ENCODE measurements around the gene NUMB.
"Not testable (repeated sequence)": the region's sequence is repeated elsewhere in the genome, so short reads cannot be mapped to it uniquely, and the experiment has no call there.

Gene NUMB

DNA sequence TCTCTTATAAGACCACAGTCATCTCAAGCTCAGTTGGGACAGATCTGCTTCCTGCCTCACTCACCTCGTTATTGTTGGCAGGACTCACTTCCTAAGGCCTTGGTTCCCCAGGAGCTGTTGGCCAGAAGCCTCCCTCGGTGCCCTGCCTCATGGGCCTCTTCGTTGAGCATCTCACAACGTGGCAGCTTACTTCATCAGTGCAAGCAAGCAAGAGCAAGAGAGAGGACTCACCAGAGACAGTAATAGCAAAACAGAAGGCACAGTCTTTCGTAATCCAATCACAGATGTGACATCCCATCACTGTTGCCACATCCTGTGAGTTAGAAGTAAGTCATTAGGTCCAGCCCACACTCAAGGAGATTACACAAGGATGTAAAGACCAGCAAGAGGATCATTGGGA lies 5.1 kb upstream of the NUMB start:
- peak; percentile 71 for DNase-seq

DNA sequence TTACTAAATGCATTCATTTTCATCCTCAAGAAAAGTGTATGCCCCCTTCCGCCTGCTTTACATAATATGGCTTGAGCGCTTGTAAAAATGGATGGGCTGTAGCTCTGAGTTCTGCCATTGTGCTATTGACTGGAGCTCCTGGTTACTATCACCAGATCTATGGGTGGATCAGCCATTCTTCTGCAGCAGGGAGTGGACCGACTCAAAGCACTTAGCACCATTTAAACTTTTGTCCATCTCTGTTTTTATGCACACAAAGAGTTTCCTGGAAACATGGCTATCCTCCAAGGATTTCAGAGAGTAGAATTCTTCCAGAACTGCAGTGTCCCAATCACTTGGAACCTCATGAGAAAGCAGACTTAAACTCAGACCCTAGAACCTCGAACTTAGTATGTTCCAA lies 4.5 kb upstream of the NUMB start:
- no peak for DNase-seq

DNA sequence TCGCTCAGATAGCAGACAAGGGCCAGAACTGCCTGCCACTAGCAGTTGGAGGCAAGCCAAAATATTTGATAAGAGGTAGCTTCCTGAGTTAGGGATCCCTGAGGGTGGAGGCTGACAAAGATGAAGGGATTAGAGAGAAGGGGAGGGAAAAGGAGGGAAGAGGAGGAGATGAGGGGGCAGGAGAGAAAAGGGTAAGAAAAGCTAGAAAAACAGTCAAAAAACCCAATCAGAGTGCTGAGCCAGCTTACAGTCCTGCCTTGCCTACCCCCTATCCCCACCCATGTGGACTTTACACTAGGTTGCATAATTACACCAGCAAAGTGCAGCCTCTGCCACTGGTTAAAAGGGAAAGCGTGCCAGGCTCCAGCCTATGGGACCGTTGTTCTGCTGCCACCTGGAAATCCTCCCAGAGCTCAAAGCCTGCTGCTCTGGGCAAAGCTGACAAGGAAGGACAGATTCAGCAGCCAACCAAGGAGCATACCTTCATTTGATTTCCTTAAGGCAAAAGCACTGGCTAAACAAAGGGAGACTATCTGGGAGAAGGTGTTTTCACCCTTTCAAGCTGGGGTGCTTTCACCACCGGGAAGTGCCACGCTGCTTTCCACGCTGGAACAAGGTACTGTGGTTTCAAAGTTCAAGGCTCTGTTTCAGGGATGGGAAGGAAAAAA lies 3.8 kb upstream of the NUMB start:
- no peak for DNase-seq

DNA sequence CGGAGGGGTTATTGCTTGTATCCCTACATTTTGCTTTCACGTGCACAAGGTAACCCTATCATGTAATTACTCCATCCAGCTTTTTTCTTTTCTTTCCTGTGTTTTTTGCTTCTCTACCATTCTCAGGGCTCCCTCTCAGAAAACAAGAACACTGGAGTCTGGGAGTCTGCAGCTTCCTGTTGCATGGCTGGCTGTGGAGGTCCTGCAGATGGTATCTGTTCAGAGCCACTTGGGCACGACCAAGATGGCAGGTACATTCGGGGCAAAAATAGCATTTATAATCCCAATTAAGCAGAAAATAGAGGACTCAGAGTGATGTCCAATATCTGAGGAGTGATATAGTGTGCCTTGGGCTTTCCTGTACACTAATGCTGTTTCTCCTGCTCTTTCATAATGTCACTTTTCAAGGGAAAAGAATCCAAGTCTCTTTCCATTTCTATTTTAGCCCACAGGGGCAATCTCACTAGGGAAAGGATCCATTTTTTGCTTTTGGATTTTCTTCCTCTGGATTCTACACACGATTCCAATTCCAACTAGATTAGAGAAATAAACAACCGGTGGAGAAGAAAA lies 3.2 kb upstream of the NUMB start:
- no peak for DNase-seq

DNA sequence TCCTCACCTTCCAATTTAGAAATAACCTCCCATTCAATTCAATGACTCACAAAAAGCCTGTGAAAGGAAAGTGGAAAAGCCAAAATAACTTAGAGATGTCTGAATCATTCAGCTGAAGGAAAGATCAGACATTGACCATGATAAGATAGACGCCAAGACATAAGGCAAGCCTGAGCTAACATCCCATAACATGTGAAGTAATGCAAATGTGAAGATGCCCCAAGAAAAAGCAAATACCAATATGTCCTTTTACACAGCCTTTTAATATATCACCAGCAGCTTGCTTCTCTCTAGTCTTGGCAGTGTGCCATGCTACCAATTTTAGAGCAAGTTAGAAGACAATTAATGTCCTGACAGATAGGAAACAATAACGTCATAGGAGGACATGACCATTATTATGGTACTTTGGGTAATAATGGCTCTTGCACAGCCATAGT lies 2.4 kb upstream of the NUMB start:
- no peak for DNase-seq

DNA sequence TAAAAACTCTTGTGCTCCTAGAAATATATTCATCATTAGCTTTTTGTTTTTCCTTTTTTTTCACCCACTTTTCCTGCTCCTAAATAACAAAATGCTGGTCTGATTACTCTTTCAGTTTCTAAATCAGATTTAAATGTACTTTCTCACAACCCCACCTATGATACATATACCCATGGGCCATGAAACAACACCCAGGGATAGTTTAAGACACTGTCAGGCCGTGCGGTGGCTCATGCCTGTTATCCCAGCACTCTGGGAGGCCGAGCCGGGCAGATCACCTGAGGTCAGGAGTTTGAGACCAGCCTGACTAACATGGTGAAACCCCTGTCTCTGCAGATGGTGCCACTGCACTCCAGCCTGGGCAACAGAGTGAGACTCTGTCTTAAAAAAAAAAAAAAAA lies 1.6 kb upstream of the NUMB start:
- no peak for DNase-seq

DNA sequence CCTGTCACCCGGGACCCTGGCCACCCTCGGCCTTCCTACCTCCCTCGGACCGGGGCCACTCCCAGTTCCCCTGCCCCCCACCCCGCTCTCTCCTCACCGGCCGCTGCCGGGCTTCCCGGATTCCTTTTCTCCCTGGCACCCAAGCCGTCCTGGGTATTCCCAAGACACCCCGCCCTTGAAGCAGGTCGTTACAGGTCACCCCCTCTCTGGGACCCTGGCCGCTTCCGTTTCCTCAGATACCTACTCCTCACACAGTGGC lies 493 bp downstream of the NUMB start:
- no peak for DNase-seq

DNA sequence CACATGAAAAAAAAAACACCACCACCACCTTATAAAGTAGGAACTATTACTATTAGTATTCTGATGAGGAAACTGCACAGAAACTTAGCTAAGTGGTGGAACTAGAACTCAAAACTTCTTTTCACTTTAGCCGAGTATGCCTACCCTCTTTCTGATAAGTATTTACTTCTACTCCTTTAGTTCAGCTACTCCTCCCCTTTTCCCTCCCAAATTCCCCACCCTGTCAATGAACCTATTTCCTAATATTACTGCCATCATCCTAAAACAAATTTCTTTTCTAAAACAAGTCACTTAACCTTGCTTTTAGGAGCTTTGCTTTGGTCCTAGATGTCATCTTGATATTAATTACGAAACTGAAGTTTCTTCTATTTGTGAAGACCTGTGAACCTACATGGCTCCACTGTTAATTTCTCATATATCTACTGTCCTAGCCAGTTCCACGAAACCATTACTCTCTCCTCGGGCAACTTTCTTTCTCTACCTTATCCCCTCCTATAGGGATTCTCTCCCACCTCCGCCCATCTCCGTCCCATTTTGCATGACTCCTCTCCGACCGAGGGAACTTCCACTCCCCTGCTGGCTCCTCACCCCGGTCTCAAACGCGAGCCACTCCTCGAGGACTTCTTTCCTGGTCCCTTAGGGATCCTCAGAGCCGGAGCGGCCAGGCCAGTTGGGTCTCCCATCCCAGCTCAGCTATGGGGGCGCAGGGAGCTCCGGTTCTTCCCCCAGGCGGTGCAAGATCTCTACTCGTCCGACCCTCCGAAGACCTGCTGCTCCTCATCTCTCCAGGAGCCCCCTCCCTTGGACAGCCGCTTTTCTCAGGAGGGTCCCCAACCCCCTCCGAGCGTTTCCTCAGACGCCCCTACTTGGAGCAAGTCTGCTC lies 1.1 kb downstream of the NUMB start:
- DNase-seq: peak; percentile 43

DNA sequence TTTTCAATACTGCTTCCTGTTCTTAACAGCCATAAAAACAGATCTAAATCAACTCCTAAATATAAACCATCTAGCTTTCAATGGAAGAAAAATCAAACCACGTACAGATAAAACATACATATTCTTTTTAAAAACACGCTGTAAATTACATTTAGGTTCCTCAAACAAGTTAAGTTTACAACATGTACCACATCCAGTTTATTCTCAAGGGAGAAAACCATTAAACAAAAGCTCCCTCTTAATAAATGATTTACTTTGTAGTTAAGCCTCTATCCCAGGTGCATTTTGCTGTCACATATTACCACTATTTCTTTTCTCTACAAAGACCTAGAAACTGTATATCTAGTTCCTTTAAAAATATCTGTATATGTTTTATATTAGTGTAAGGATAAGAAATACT lies 3.1 kb downstream of the NUMB start:
- DNase-seq: no peak

DNA sequence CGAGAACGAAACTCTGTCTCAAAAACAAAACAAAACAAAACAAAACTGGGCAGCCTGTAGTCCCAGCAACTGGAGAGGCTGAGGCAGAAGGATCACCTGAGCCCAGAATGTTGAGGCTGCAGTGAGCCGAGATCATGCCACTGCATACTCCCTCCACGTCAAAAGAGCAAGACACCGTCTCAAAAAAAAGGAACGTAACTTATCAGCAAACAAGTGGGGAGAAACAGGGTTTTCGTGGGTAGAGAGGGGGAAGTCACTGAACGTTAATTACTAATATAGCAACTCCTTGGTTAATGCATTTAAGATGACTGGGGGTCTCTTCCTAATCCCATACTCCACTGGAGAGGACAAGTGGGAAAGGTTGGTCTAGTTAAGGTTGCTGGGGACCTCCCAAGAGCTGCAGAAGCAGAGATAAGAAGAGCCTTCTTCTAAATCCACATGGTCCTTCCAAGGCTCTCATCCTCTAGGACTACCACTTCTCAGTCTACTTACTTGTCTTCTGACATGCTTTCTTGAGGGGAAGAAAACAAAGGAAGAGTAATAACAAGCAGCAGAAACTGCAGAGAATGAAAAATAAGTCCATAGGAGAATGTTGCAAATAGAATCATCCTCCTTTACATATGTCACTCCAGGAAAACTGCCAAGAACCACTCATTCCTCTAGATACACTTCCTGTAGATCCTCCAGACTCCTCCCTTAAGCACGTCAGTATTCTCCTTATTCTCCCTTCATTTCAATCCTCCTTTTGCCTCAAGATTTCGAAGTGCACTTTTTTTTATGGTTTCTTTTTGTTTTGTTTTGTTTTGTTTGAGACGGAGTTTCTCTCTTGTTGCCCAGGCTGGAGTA lies 5.8 kb downstream of the NUMB start:
- DNase-seq: no peak

DNA sequence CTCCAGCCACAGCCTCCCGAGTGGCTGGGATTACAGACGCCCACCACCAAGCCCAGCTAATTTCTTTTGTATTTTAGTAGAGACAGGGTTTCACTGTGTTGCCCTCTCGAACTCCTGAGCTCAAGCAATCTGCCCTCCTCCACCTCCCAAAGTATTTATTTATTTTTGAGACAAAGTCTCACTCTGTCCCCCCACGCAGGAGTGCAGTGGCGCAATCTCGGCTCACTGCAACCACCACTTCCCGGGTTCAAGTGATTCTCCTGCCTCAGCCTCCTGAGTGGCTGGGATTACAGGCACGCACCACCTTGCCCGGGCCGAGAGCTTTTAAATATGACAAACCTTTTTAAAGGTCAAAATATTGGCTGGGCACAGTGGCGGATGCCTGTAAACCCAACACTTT lies 14.6 kb downstream of the NUMB start:
- no peak for DNase-seq

DNA sequence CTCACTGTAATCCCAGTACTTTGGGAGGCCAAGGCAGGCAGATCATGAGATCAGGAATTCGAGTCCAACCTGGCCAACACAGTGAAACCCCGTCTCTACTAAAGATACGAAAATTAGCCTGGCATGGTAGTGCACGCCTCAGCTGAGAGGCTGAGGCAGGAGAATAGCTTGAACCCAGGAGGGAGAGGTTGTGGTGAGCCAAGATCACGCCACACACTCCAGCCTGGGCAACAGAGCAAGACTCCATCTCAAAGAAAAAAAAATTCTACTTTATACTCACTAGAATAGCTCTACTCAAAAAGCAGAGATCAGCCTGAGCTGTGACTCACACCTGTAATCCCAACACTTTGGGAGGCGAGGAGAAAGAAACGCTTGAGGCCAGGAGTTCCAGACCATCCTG lies 17.1 kb downstream of the NUMB start:
- DNase-seq: no peak

DNA sequence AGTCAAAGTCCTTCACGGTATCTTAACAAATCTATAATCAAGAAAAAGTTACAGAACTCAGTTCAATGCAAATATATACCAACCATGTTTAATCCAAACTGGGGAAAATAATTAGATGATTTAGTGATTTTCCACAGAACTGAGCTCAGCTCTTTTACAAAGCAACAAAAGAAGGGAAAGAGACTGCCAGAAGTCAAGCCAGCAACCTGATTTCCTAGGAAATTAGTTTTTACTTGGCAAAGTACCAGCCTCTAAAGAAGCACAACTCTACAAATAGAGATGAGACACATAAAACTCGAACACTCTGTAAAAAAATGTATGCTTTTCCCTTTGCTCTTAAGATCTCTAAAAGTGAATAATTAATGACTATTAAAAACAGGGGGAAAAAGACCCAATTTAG lies 19.4 kb downstream of the NUMB start:
- DNase-seq: no peak

DNA sequence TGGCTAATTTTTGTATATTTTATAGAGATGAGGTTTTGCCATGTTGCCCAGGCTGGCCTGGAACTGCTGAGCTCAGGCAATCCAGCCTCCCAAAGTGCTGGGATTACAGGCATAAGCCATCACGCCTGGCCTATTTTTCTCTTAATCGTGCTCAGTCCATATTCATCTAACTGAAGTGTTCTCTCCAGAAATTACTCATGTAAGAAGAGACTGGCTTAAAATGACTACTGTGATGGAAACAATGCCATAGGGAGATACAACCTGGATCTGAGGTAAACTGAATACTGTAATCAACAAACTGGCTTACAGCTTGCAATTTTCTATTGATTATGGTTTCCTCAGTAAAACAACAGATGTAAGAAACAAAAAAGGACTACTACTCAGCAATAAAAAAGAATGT lies 21.1 kb downstream of the NUMB start:
- DNase-seq: no peak

DNA sequence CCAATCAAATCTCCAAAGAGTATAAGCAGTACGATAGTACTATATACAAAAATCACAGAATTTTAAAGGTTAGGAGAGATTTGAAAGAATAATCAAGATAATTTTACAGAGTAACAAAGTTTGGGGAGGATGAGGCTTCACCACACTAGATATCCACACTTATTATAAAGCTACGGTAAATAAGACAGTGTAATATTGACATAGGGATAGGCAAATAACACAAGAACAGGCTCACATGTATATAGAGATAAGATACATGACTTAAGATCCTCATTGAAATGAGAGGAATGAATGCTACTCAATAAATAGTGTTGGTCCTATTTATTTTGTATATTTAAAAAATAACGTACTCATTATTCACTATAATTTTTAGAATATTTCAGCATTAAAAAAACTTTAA lies 26.2 kb downstream of the NUMB start:
- DNase-seq: no peak

DNA sequence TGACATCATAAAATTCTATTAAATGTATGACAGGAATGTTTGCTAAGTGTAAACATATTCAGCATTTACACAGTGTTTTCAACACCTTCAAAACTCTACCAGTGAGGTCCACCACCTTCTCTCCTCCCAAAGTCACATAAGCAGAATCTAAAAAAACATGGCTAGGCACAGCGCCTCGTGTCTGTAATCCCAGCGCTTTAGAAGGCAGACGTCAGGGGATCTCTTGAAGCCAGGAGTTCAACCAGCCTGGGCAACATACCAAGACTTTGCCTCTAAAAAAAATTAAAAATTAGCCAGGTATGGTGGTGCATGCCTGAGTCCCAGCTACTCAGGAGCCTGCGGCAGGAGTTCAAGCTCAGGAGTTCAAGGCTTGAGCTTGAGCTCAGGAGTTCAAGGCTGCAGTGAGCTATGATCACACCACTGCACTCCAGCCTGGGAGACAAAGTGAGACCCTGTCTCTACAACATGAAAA lies 30.0 kb downstream of the NUMB start:
- no peak for DNase-seq

DNA sequence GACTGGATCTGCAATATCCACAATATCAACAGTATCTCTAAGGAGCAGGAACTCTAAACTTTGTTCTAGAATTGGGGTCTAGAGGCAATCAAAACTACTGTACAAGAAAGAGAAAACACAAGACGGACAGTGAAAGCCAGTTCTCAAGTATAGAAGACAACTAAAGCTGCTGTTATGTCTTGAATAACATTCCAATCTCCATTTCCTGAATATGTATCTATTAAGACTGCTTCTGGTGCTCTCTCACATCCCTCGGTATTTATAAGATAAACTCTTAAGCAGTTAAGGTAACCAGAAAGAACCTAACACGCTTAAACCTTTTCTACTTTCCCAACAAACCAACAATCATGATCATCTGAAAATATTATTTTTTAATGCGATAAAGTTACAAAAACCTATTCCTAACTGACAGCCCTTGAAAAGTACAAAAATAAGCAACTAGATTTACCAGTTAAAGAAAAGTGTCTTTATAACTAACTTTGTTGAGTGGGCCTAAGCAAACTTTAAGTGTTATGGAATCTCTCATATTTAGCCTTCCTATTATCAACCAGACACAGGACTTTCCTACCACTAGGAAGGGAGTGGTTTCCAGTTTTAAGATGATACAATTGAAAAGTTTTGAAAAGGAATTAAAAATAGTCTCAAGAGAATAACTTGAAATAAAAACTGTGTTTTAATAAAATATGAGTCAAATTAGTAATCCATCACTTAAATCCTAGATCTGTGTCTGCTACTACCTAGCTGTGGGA lies 30.7 kb downstream of the NUMB start:
- no peak for DNase-seq

DNA sequence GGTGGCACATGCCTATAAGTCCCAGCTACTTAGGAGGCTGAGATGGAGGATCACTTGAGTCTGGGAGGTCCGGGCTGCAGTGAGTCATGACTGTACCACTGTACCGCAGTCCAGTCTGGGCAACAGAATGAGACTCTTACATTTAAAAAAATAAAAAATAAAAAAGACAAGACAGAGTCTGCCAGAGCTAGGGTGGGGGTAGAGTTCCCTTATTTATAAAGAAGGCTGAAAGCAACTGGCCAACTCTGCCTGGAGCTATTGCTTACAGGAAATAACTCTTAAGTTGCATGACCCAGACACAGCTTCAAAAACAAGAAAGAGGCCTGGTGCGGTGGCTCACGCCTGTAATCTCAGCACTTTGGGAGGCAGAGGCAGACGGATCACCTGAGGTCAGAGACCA lies 31.5 kb downstream of the NUMB start:
- DNase-seq: no peak

DNA sequence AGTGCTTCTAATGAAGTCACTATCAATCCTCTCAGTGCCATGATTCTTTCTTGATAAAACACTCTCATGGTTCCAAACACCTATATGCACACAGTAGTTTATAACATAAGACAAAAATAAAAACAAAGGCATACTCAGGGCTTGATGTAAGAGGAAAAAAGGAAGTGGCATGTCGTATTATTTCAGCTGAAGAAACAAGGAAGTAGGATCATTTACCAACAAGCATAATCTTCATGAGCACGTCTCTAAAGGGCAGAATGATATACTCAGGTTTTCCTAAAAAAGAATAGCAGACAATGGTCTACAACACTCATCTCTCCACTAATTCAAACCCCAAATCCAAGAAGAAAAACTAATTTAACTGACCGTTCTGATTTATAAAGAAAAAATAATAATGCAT lies 33.9 kb downstream of the NUMB start:
- DNase-seq: no peak

DNA sequence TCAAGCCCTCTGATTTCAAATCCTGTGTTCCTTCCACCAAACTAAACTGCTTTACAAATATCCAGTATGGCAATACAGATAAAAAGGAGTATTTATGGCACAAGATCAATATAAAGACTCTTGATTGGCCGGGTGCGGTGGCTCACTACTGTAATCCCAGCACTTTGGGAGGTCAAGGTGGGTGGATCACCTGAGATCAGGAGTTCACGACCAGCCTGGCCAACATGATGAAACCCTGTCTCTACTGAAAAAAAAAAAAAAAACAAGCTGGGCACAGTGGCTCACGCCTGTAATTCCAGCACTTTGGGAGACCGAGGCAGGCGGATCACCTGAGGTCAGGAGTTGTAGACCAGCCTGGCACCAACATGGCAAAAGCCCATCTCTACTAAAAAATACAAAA lies 35.3 kb downstream of the NUMB start:
- DNase-seq: not testable (repeated sequence)

DNA sequence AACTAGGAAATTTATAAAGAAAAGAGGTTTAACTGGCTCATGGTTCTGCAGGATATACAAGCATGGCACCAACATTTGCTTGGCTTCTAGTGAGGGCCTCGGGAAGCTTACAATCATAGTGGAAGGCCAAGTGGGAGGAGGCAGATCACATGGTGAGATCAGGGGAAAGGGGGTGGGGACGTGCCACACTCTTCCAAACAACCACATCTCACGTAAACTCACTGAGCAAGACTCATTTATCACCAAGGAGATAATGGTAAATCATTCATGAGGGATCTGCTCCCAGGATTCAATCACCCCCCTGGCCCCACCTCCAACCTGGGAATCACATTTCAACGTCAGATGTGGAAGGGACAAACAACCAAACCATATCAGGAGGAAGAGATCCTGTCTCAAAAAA lies 35.8 kb downstream of the NUMB start:
- no peak for DNase-seq

DNA sequence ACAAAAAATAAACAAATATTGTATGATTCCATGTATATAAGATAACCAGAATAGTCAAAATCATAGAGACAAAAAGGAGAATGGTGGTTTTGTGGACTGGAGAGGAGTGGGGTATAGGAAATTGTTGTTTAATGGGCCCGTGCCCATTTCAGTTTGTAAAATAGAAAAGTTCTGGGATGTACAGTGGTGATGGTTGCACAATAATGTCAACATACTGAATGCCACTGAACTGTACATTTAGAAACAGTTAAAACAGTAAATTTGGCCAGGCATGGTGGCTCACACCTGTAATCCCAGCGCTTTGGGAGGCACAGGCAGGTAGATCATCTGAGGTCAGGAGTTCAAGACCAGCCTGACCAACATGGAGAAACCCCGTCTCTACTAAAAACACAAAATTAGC lies 40.1 kb downstream of the NUMB start:
- DNase-seq: no peak

DNA sequence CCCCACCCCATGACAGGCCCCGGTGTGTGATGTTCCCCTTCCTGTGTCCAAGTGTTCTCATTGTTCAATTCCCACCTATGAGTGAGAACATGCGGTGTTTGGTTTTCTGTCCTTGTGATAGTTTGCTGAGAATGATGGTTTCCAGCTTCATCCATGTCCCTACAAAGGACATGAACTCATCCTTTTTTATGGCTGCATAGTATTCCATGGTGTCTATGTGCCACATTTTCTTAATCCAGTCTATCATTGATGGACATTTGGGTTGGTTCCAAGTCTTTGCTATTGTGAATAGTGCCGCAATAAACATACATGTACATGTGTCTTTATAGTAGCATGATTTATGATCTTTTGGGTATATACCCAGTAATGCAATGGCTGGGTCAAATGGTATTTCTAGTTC lies 52.1 kb downstream of the NUMB start:
- DNase-seq: not testable (repeated sequence)
